ENCODE data around the gene FKBP5.

DNA sequence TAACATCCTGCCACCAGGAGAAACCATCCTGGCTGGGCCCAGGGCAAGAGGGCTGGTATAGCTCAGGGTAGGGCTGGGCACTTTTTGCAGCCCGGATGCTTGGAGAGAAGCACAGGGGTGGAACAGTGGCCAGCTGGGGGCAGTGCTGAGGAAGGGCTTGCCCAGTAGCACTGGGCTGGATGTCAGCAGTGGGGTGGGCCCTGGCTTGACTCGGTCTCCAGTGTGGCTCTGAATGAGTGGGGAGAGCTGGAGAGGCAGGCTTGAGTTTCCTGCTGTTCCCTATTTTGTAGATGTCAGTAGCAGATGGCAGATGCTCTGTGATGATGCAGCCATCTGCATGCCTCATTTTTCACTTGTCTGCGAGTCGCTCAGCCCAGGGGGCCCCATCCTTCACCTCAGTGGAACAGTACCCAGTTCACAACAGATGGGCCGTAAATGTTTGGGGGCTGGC, 119.7 kb downstream of the FKBP5 start:
- TF ChIP-seq, protein P1, sequence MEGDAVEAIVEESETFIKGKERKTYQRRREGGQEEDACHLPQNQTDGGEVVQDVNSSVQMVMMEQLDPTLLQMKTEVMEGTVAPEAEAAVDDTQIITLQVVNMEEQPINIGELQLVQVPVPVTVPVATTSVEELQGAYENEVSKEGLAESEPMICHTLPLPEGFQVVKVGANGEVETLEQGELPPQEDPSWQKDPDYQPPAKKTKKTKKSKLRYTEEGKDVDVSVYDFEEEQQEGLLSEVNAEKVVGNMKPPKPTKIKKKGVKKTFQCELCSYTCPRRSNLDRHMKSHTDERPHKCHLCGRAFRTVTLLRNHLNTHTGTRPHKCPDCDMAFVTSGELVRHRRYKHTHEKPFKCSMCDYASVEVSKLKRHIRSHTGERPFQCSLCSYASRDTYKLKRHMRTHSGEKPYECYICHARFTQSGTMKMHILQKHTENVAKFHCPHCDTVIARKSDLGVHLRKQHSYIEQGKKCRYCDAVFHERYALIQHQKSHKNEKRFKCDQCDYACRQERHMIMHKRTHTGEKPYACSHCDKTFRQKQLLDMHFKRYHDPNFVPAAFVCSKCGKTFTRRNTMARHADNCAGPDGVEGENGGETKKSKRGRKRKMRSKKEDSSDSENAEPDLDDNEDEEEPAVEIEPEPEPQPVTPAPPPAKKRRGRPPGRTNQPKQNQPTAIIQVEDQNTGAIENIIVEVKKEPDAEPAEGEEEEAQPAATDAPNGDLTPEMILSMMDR (IDR thresholded peaks at IDR 0.05), result peak in 3 of 4 experiments; percentile 48 to 58 (median 57)
- no peak for TF ChIP-seq POLR2A (IDR thresholded peaks at IDR 0.05)

Data from gastroesophageal sphincter (tissue), 3 donors.